NCI-H460 (cell line): ENCODE data around the gene URB2. TPM values are rescaled to one million over a fixed set of nuclear protein-coding genes. Genes with fewer than 3 reads are reported as not detected.
"Not testable (repeated sequence)": the region's sequence is repeated elsewhere in the genome, so short reads cannot be mapped to it uniquely, and the experiment has no call there.

Experiments used
- DNase-seq: peaks from one replicate; pipeline ENCODE4 v3.0.0-alpha.2; 2016; ENCODE audit warnings: low read depth; ENCODE audit errors: extremely low read depth
- total RNA-seq: library from RNA; depleted of rRNA; stranded (reverse); fragments of >200 nt; shearing (Covaris generic); gene quantifications from 2 replicates; pipeline ENCODE4 v1.2.3, GENCODE V29; 2014; rRNA removed

URB2 gene
- total RNA-seq, 1 experiment from 2014 or later, result 23.8 TPM

DNA sequence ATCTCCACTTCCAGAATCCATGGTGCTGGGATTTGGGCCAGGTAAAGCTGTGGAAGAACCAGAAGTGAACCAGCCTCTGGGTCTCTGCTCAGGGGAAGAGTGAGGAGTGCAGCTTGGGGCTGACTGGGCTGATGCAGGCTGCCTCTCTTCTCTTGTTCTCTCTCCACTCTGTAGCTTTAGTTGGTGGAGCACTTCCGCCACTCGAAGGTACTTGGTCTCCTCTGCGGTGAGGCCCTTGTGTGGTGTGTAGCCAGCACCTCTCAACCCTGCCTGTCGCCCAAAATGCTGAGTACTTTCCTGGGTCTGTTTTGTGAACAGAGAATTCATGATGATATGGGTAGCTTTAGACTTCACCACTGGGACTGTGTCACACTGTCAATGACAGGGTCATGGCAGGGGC, 63.2 kb downstream of the URB2 start:
- DNase-seq, result no peak

- no peak for DNase-seq
Observed at GRCh38 chr1:229689904-229690303, 63.9 kb downstream of the URB2 start.

GRCh38 chr1:229690662-229691061, 64.6 kb downstream of the URB2 start:
- no peak for DNase-seq

DNA sequence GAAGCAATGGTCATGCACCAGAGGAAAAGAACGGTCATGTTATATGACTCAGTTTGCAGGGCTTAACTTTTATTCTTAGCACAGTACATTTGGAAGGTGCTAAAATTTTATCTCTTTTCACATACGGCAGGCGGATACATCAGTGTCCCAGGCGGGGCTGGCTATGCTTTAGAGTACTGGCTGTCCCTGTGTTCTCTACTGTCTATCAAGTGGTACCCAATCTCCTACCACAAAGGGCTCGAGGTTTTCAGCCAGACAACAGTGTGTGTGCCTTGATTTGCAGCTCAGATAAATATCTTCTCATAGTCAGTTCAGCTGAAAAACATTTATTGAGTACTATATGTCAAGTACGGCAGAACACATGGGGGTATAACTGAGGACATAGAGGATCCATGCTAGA, 65.3 kb downstream of the URB2 start:
- no peak for DNase-seq

GRCh38 chr1:229693129-229693900, 67.3 kb downstream of the URB2 start:
- DNase-seq, result no peak

- no peak for DNase-seq
Observed at GRCh38 chr1:229694053-229694693, 68.1 kb downstream of the URB2 start.

DNA sequence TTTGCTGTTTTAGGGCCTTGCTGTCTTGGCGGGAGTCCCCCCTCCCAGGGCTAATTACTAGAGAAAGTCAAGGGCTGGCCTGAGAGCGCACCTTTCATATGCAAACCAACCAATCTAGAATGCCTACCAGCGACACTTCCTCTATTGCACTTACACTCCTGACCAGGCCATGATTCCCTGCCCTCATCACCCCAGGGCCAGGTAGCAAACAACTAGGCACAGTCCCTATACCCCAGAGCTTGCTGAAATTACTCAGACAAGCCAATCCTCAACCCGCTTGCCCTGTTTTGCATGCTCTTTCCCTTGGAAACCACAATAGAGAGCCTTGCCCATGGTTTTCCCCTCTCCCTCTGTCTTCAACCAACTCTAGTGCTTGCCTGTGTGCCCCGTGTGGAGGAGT, 70.3 kb downstream of the URB2 start:
- DNase-seq, result no peak

DNA sequence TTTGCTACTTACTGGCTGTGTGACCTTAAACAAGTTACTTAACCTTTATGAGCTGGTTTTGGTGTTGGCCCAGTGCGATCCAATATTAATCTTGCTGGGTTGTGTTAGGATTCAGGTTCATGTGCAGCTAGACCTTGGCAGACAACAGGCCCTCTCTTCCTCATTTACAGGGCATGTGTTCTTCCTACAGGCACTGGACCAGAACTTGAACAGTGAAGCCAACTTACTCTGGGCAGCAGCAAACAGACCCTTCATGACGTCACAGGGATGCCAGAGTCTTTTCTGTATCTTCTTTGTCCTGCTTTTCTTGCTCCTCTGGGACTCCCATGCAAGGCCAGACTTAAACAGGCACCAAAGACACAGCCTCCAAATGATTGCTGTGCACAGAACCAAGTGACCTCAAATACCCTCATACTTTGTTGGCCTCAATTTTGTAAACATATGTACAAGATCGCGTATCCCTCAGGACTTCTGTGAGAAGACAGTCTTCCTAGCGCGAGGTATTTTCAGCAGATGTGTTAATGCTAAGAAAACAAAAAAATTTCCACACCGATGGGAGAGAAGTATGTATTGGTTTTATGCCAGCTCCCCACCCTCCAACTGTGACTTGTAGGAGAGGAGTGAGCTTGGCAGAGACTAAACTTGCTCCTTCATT, 73.7 kb downstream of the URB2 start:
- no peak for DNase-seq

DNA sequence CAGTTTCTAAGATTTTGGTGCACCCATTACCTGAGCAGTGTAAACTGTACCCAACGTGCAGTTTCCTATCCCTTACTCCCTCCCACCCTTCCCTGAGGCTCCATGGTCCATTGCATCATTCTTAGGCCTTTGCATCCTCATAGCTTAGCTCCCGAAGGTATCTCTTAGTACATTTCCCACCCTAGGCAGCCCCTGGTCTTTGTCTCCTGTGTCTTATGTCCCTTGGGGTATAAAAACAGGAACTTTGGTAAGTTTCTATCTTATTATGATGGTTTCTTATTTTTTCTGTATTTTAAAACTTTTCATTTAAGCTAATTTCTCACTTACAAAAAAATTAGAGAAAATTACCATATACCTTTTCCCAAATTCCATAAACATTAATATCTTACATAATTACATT, 78.1 kb downstream of the URB2 start:
- DNase-seq, result no peak

- not testable (repeated sequence) for DNase-seq
Observed at GRCh38 chr1:229705152-229705551, 79.1 kb downstream of the URB2 start.

GRCh38 chr1:229707127-229707526, 81.1 kb downstream of the URB2 start:
- DNase-seq, result not testable (repeated sequence)

DNA sequence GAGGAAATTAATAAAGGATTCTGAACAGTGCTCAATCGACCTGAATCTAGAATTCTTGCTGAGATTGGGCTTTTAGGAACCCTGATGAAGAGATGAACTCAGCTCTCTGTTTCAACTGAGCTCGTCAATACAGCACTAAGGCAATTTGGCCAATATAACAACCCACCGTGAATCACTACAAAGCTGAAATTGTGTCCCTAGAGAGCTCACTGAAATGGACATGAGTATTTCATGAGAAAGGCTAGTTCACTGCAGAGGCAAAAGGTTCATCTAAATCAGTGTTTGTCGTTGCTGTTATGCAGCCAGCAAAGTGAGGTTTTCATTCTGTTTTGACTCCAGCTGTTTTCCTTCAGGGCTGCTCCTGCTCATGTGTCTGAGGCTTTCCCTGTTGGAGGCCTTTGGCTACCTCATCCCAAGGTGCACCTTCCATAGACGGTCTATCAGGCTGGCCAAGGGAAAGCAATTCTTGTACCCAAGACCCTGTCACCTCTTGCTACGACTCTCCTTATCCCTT, 83.5 kb downstream of the URB2 start:
- DNase-seq, result no peak

Other genes starting within 250 kb of the URB2 start
- gene ACTA1, start 192.2 kb upstream of the URB2 start, total RNA-seq, result not detected in 2 replicates
- gene NUP133, start 117.9 kb upstream of the URB2 start, total RNA-seq, result 58.8 and 60.0 TPM in 2 replicates
- 95.8 and 97.5 TPM in 2 replicates for gene ABCB10, start 67.5 kb upstream of the URB2 start, total RNA-seq
- 25.2 and 25.9 TPM in 2 replicates for gene TAF5L, start 125 bp upstream of the URB2 start, total RNA-seq